ENCODE data around the gene MED27. TPM values are rescaled to one million over a fixed set of nuclear protein-coding genes. Genes with fewer than 3 reads are reported as not detected.
"Not testable (repeated sequence)": the region's sequence is repeated elsewhere in the genome, so short reads cannot be mapped to it uniquely, and the experiment has no call there.

The MED27 gene
- total RNA-seq, 2 experiments from 2014 or later, result 22.7 to 23.3 TPM

- Mint-ChIP-seq H3K9me3 (no peaks in the 10 kb centered on the region), H3K36me3 (ENCODE audit: low read depth) (peaks cover 28% of the 10 kb centered on the region), H3K4me3 (no peak overlapping the region), H3K4me1 (peaks cover 2% of the 10 kb centered on the region), H3K27ac (no peak overlapping the region), H3K27me3 (no peaks in the 10 kb centered on the region)
- DNase-seq, result no peak
- POLR2A ChIA-PET, result no interaction called here
- CTCF ChIA-PET, result interaction anchor here (0.9 kb wide), 1 partner anchor 9 kb away, joined by 3 read pairs; no protein-coding TSS in a partner anchor
These were observed 11.1 kb downstream of the MED27 start for GRCh38 chr9:132068605-132069004.

GRCh38 chr9:132066511-132066910 is 13.2 kb downstream of the MED27 start:
- H3K4me1 Mint-ChIP-seq, result peaks cover 2% of the 10 kb centered on the region
- CTCF ChIA-PET, result no interaction called here

GRCh38 chr9:132066057-132066456 is 13.6 kb downstream of the MED27 start:
- no peak overlapping the region for H3K4me3 Mint-ChIP-seq
- ChIA-PET CTCF (no interaction called here), POLR2A (interaction anchor here (0.5 kb wide), 1 partner anchor 99 kb away, joined by 3 read pairs; no protein-coding TSS in a partner anchor)
- H3K27ac Mint-ChIP-seq, result no peak overlapping the region
- H3K36me3 Mint-ChIP-seq (ENCODE audit: low read depth), result peaks cover 13% of the 10 kb centered on the region
- H3K27me3 Mint-ChIP-seq, result no peaks in the 10 kb centered on the region
- DNase-seq, result no peak
- peaks cover 2% of the 10 kb centered on the region for H3K4me1 Mint-ChIP-seq
- no peaks in the 10 kb centered on the region for H3K9me3 Mint-ChIP-seq

More at GRCh38 chr9:132066511-132066910, 13.2 kb downstream of the MED27 start:
- Mint-ChIP-seq H3K27ac (no peak overlapping the region), H3K27me3 (no peaks in the 10 kb centered on the region), H3K9me3 (no peaks in the 10 kb centered on the region), H3K36me3 (ENCODE audit: low read depth) (peaks cover 17% of the 10 kb centered on the region), H3K4me3 (no peak overlapping the region)
- POLR2A ChIA-PET, result interaction anchor here (0.5 kb wide), 1 partner anchor 99 kb away, joined by 3 read pairs; no protein-coding TSS in a partner anchor
- DNase-seq, result no peak

- CTCF ChIA-PET, result no interaction called here
- peaks cover 20% of the 10 kb centered on the region for H3K36me3 Mint-ChIP-seq (ENCODE audit: low read depth)
- POLR2A ChIA-PET, result no interaction called here
- no peaks in the 10 kb centered on the region for H3K4me1 Mint-ChIP-seq
- no peaks in the 10 kb centered on the region for H3K27me3 Mint-ChIP-seq
- no peak overlapping the region for H3K4me3 Mint-ChIP-seq
- no peak overlapping the region for H3K27ac Mint-ChIP-seq
- peaks cover 9% of the 10 kb centered on the region for H3K9me3 Mint-ChIP-seq
- no peak for DNase-seq
These were observed 16.4 kb downstream of the MED27 start for GRCh38 chr9:132063281-132063680.

- no peak for DNase-seq
- H3K27ac Mint-ChIP-seq, result no peak overlapping the region
- H3K9me3 Mint-ChIP-seq, result peaks cover 13% of the 10 kb centered on the region
- H3K4me3 Mint-ChIP-seq, result no peak overlapping the region
- ChIA-PET POLR2A (no interaction called here), CTCF (interaction anchor here (0.7 kb wide), 1 partner anchor 120 kb away, joined by 3 read pairs; no protein-coding TSS in a partner anchor)
- no peaks in the 10 kb centered on the region for H3K27me3 Mint-ChIP-seq
- peaks cover 23% of the 10 kb centered on the region for H3K36me3 Mint-ChIP-seq (ENCODE audit: low read depth)
- H3K4me1 Mint-ChIP-seq, result no peaks in the 10 kb centered on the region
These were observed 16.9 kb downstream of the MED27 start for GRCh38 chr9:132062806-132063205.

- Mint-ChIP-seq H3K27me3 (no peaks in the 10 kb centered on the region), H3K9me3 (peaks cover 13% of the 10 kb centered on the region), H3K4me3 (no peak overlapping the region), H3K4me1 (no peaks in the 10 kb centered on the region), H3K36me3 (ENCODE audit: low read depth) (peaks cover 26% of the 10 kb centered on the region), H3K27ac (no peak overlapping the region)
- DNase-seq, result no peak
- POLR2A ChIA-PET, result no interaction called here
- CTCF ChIA-PET, result interaction anchor here (0.8 kb wide), 1 partner anchor 1417 kb away, joined by 7 read pairs; no protein-coding TSS in a partner anchor
These were observed 18.1 kb downstream of the MED27 start for GRCh38 chr9:132061526-132061925.

- Mint-ChIP-seq H3K9me3 (peaks cover 13% of the 10 kb centered on the region), H3K27me3 (no peaks in the 10 kb centered on the region), H3K36me3 (ENCODE audit: low read depth) (peaks cover 26% of the 10 kb centered on the region), H3K4me3 (no peak overlapping the region), H3K27ac (no peak overlapping the region), H3K4me1 (no peaks in the 10 kb centered on the region)
- ChIA-PET CTCF (no interaction called here), POLR2A (no interaction called here)
- no peak for DNase-seq
These were observed 20.3 kb downstream of the MED27 start for GRCh38 chr9:132059361-132059760.

- H3K9me3 Mint-ChIP-seq, result peaks cover 13% of the 10 kb centered on the region
- H3K4me3 Mint-ChIP-seq, H3K4me1 Mint-ChIP-seq, DNase-seq, H3K27ac Mint-ChIP-seq, CTCF ChIA-PET, POLR2A ChIA-PET, H3K27me3 Mint-ChIP-seq: not testable (repeated sequence)
- peaks cover 26% of the 10 kb centered on the region for H3K36me3 Mint-ChIP-seq (ENCODE audit: low read depth)
These were observed 21.4 kb downstream of the MED27 start for GRCh38 chr9:132058226-132058625.

GRCh38 chr9:132056717-132057560 is 22.7 kb downstream of the MED27 start:
- Mint-ChIP-seq H3K9me3 (peaks cover 13% of the 10 kb centered on the region), H3K27ac (no peak overlapping the region), H3K4me3 (no peak overlapping the region), H3K27me3 (no peaks in the 10 kb centered on the region), H3K4me1 (no peaks in the 10 kb centered on the region), H3K36me3 (ENCODE audit: low read depth) (peaks cover 26% of the 10 kb centered on the region)
- ChIA-PET POLR2A (no interaction called here), CTCF (no interaction called here)
- no peak for DNase-seq

- H3K36me3 Mint-ChIP-seq (ENCODE audit: low read depth), result peaks cover 26% of the 10 kb centered on the region
These were observed 23.9 kb downstream of the MED27 start for GRCh38 chr9:132055756-132056155.

GRCh38 chr9:132054024-132054423 is 25.6 kb downstream of the MED27 start:
- H3K27ac Mint-ChIP-seq, result no peak overlapping the region
- POLR2A ChIA-PET, result no interaction called here

More at GRCh38 chr9:132055756-132056155, 23.9 kb downstream of the MED27 start:
- Mint-ChIP-seq H3K27me3 (no peaks in the 10 kb centered on the region), H3K9me3 (peaks cover 13% of the 10 kb centered on the region), H3K27ac (no peak overlapping the region), H3K4me1 (no peaks in the 10 kb centered on the region), H3K4me3 (no peak overlapping the region)
- POLR2A ChIA-PET, result no interaction called here
- DNase-seq, result no peak
- CTCF ChIA-PET, result no interaction called here

GRCh38 chr9:132049900-132050299 is 29.8 kb downstream of the MED27 start:
- H3K4me1 Mint-ChIP-seq, result no peaks in the 10 kb centered on the region
- CTCF ChIA-PET, result no interaction called here

More at GRCh38 chr9:132054024-132054423, 25.6 kb downstream of the MED27 start:
- H3K9me3 Mint-ChIP-seq, result peaks cover 11% of the 10 kb centered on the region
- H3K4me1 Mint-ChIP-seq, result no peaks in the 10 kb centered on the region
- H3K36me3 Mint-ChIP-seq (ENCODE audit: low read depth), result peaks cover 17% of the 10 kb centered on the region
- no peak for DNase-seq
- H3K4me3 Mint-ChIP-seq, result no peak overlapping the region
- CTCF ChIA-PET, result no interaction called here
- no peaks in the 10 kb centered on the region for H3K27me3 Mint-ChIP-seq

GRCh38 chr9:132049323-132049882 is 30.3 kb downstream of the MED27 start:
- no peaks in the 10 kb centered on the region for H3K36me3 Mint-ChIP-seq (ENCODE audit: low read depth)
- no peaks in the 10 kb centered on the region for H3K9me3 Mint-ChIP-seq
- no peak for DNase-seq
- H3K27me3 Mint-ChIP-seq, result no peaks in the 10 kb centered on the region
- ChIA-PET POLR2A (no interaction called here), CTCF (no interaction called here)
- H3K27ac Mint-ChIP-seq, result no peak overlapping the region
- H3K4me1 Mint-ChIP-seq, result no peaks in the 10 kb centered on the region
- no peak overlapping the region for H3K4me3 Mint-ChIP-seq

More at GRCh38 chr9:132049900-132050299, 29.8 kb downstream of the MED27 start:
- Mint-ChIP-seq H3K27ac (no peak overlapping the region), H3K27me3 (no peaks in the 10 kb centered on the region), H3K4me3 (no peak overlapping the region), H3K36me3 (ENCODE audit: low read depth) (no peaks in the 10 kb centered on the region), H3K9me3 (no peaks in the 10 kb centered on the region)
- POLR2A ChIA-PET, result no interaction called here
- DNase-seq, result no peak

Measured in activated CD4-positive, alpha-beta T cell treated with anti-CD3 and anti-CD28 coated beads, Interleukin-2, amount 10 ng/mL, durations not matched to agents 7 days and 5 days (primary cell).